H9 (cell line): ENCODE results near the gene MXRA7. TPM values are rescaled to one million over a fixed set of nuclear protein-coding genes. Genes with fewer than 3 reads are reported as not detected.

Source experiments
- DNase-seq: peaks from one replicate; pipeline ENCODE4 v3.0.0-alpha.2; 2017
- H2AFZ ChIP-seq: one replicate; pipeline ENCODE4 v1.6.1; 2013; ENCODE audit warnings: mild to moderate bottlenecking, low read length, control low read depth, moderate library complexity
- H2AK5ac ChIP-seq: 2 replicates; pipeline ENCODE4 v1.6.1; 2013; ENCODE audit warnings: low read length, control low read depth, mixed read lengths; ENCODE audit not compliant: insufficient read length
- H2BK120ac ChIP-seq: one replicate; pipeline ENCODE4 v1.6.1; 2013; ENCODE audit warnings: low read depth, mild to moderate bottlenecking, low read length, control low read depth, inconsistent platforms; ENCODE audit not compliant: poor library complexity, severe bottlenecking
- H2BK12ac ChIP-seq: 2 replicates; pipeline ENCODE4 v1.6.1; 2013; ENCODE audit warnings: low read length, control low read depth, mixed read lengths, low read depth; ENCODE audit not compliant: insufficient read length
- H2BK15ac ChIP-seq: 2 replicates; pipeline ENCODE4 v1.6.1; 2013; ENCODE audit warnings: low read depth, low read length, control low read depth
- H2BK20ac ChIP-seq: one replicate; pipeline ENCODE4 v1.6.1; 2013; ENCODE audit warnings: low read depth, mild to moderate bottlenecking, low read length, control low read depth, inconsistent platforms; ENCODE audit not compliant: poor library complexity, severe bottlenecking
- H2BK5ac ChIP-seq: 2 replicates; pipeline ENCODE4 v1.6.1; 2013; ENCODE audit warnings: low read length, control low read depth, mixed read lengths; ENCODE audit not compliant: insufficient read length
- H3K14ac ChIP-seq: 2 replicates; pipeline ENCODE4 v1.6.1; 2013; ENCODE audit warnings: low read length, control low read depth; ENCODE audit not compliant: insufficient read depth
- H3K18ac ChIP-seq: 2 replicates; pipeline ENCODE4 v1.6.1; 2013; ENCODE audit warnings: low read depth, mild to moderate bottlenecking, mixed read lengths, low read length, control low read depth; ENCODE audit not compliant: insufficient read length
- H3K23ac ChIP-seq: 2 replicates; pipeline ENCODE4 v1.6.1; 2013; ENCODE audit warnings: low read length, control low read depth, mixed read lengths, low read depth; ENCODE audit not compliant: insufficient read length
- H3K23me2 ChIP-seq: 2 replicates; pipeline ENCODE4 v1.6.1; 2013; ENCODE audit warnings: low read depth, mild to moderate bottlenecking, mixed read lengths, low read length, control low read depth; ENCODE audit not compliant: insufficient read length, poor library complexity, severe bottlenecking
- H3K27ac ChIP-seq: 2 replicates; pipeline ENCODE4 v1.5.1; 2013; ENCODE audit warnings: low read length, control low read depth, mixed read lengths, low read depth; ENCODE audit not compliant: insufficient read length
- H3K27me3 ChIP-seq: 2 replicates; pipeline ENCODE4 v1.6.1; 2013; ENCODE audit warnings: low read length, control low read depth, inconsistent platforms; ENCODE audit not compliant: insufficient read depth
- H3K4ac ChIP-seq: 2 replicates; pipeline ENCODE4 v1.6.1; 2013; ENCODE audit warnings: low read depth, mild to moderate bottlenecking, control low read depth, inconsistent platforms, low read length, moderate library complexity
- H3K4me1 ChIP-seq: 2 replicates; pipeline ENCODE4 v1.6.1; 2013; ENCODE audit warnings: low read length, control low read depth, inconsistent platforms; ENCODE audit not compliant: insufficient read depth
- H3K4me2 ChIP-seq: 2 replicates; pipeline ENCODE4 v1.6.1; 2013; ENCODE audit warnings: low read length, control low read depth, mixed read lengths; ENCODE audit not compliant: insufficient read length, insufficient read depth
- H3K56ac ChIP-seq: 2 replicates; pipeline ENCODE4 v1.6.1; 2013; ENCODE audit warnings: low read depth, mild to moderate bottlenecking, mixed read lengths, low read length, control low read depth; ENCODE audit not compliant: insufficient read length
- H3K79me1 ChIP-seq: 2 replicates; pipeline ENCODE4 v1.6.1; 2013; ENCODE audit warnings: low read depth, mild to moderate bottlenecking, moderate library complexity, low read length, control low read depth, inconsistent platforms; ENCODE audit not compliant: insufficient read depth, poor library complexity, severe bottlenecking
- H3K79me2 ChIP-seq: 2 replicates; pipeline ENCODE4 v1.6.1; 2013; ENCODE audit warnings: low read length, control low read depth, inconsistent platforms; ENCODE audit not compliant: insufficient read depth
- H3K9ac ChIP-seq: 2 replicates; pipeline ENCODE4 v1.6.1; 2013; ENCODE audit warnings: low read length, control low read depth, mixed read lengths; ENCODE audit not compliant: insufficient read length; ENCODE audit errors: extremely low read depth
- H3K9me3 ChIP-seq: one replicate; pipeline ENCODE4 v1.6.1; 2013; ENCODE audit warnings: low read depth, low read length, inconsistent platforms; ENCODE audit not compliant: control insufficient read depth
- H3T11ph ChIP-seq: one replicate; pipeline ENCODE4 v1.6.1; 2013; ENCODE audit warnings: mild to moderate bottlenecking, low read length, control low read depth, inconsistent platforms
- H4K20me1 ChIP-seq: one replicate; pipeline ENCODE4 v1.6.1; 2013; ENCODE audit not compliant: control insufficient read depth, insufficient read length, insufficient read depth
- H4K5ac ChIP-seq: 2 replicates; pipeline ENCODE4 v1.6.1; 2013; ENCODE audit warnings: low read depth, mild to moderate bottlenecking, mixed read lengths, low read length, control low read depth; ENCODE audit not compliant: insufficient read length
- H4K8ac ChIP-seq: replicated peaks from 2 replicates; pipeline ENCODE4 v1.6.1; 2013; ENCODE audit warnings: low read length, control low read depth, mixed read lengths, low read depth; ENCODE audit not compliant: insufficient read length
- H4K91ac ChIP-seq: 2 replicates; pipeline ENCODE4 v1.6.1; 2013; ENCODE audit warnings: low read depth, mild to moderate bottlenecking, moderate library complexity, mixed read lengths, low read length, control low read depth; ENCODE audit not compliant: insufficient read length
- H3K27ac Mint-ChIP-seq, 3 experiments: 2 replicates in 2 of 3; 3 replicates in 1 of 3; pipeline ENCODE4 v1.8.0; 2020 to 2021; ENCODE audit warnings: mixed read lengths in 3 of 3, mild to moderate bottlenecking in 1 of 3, moderate library complexity in 1 of 3
- H3K27me3 Mint-ChIP-seq: 2 replicates; pipeline ENCODE4 v1.8.0; 2021; ENCODE audit warnings: low read depth, mild to moderate bottlenecking, moderate library complexity, mixed read lengths
- H3K36me3 Mint-ChIP-seq, 3 experiments: 2 replicates in 2 of 3; 3 replicates in 1 of 3; pipeline ENCODE4 v1.8.0; 2020 to 2021; ENCODE audit warnings: low read depth in 3 of 3, mixed read lengths in 3 of 3; ENCODE audit not compliant: insufficient read depth in 1 of 3
- H3K4me1 Mint-ChIP-seq, 2 experiments: 2 replicates each; pipeline ENCODE4 v1.8.0; 2020; ENCODE audit warnings: mixed read lengths in 2 of 2
- H3K4me3 Mint-ChIP-seq, 2 experiments: 2 replicates in 1 of 2; 3 replicates in 1 of 2; pipeline ENCODE4 v1.8.0; 2020 to 2021; ENCODE audit warnings: mild to moderate bottlenecking in 2 of 2, mixed read lengths in 2 of 2, moderate library complexity in 1 of 2
- H3K9me3 Mint-ChIP-seq, 2 experiments: 2 replicates in 1 of 2; 3 replicates in 1 of 2; pipeline ENCODE4 v1.8.0; 2020; ENCODE audit warnings: mild to moderate bottlenecking in 2 of 2, mixed read lengths in 2 of 2, moderate library complexity in 1 of 2
- WGBS: extraction: QIAGEN DNeasy Blood & Tissue Kit; methylation state at CpG from one replicate; pipeline ENCODE4 v1.1.7; 2013; ENCODE audit warnings: missing lambda C conversion rate, low lambda C conversion rate, mixed read lengths; ENCODE audit not compliant: insufficient read length; ENCODE audit errors: extremely low coverage; 5-methylcytosine and 5-hydroxymethylcytosine counted together
- total RNA-seq: library from RNA; stranded (reverse); gene quantifications from 2 replicates; pipeline ENCODE4 v1.2.1, GENCODE V29; 2021
- TF ChIP-seq, protein P1 (sequence below): fragments of 200-600 bp; sonication (generic); conservative IDR thresholded peaks from 3 replicates; pipeline ENCODE4 v1.8.0; 2021; ENCODE audit warnings: antibody characterized with exemption, mild to moderate bottlenecking

The MXRA7 gene
- total RNA-seq, 1 experiment from 2014 or later, result 28.2 TPM

DNA sequence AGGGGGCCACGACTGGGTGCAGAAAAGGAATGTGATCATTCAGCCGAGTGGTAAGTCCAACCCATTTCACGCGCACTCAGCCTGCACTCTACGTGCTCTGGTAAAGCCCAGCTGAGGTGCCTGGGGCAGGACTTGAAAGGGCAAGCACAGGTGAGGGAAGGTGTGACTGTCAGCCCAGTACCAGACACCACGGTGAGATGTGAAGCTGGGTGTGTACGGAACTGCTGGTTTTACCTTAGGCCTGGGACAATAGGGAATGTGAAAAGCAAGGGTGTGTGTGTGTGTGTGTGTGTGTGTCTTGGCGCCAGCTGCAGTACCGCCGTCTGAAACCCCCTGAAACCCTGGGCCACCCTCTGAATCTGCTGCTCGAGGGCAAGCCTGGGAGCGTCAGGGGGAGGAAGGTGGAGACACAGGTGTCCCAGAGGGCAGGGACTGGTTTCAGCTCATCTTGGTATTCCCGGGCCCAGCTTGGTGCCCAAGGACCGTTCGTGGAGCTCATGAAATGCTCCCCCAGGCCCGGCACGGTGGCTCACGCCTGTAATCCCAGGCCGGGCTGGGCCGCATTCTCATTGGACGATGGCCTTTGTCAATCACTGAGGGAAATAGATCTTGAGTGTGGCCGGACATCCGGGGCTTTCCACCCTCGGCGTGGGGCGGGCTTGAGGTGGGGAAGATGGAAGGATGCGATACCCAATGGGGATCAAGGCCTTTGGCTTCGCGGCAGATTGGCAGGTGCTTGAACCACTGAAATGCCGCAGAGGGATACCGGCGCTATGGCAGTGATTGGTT, 39.4 kb downstream of the MXRA7 start:
- Histone ChIP-seq H2AK5ac (no peak overlapping the region), H4K91ac (no peak overlapping the region), H3K4me1 (peaks cover 5% of the 10 kb centered on the region), H3K9me3 (no peaks in the 10 kb centered on the region), H3K56ac (no peak overlapping the region), H3K27me3 (no peaks in the 10 kb centered on the region), H3K14ac (peak overlapping the region; percentile 79), H2AFZ (no peak overlapping the region), H3K27ac (no peak overlapping the region), H3K4ac (no peak overlapping the region), H3K18ac (peak overlapping the region; percentile 78), H2BK120ac (no peak overlapping the region), H3K9ac (peak overlapping the region; percentile 41), H3K79me2 (no peaks in the 10 kb centered on the region), H2BK20ac (no peak overlapping the region), H3T11ph (no peak overlapping the region), H3K23ac (no peak overlapping the region), H4K8ac (no peak overlapping the region), H3K4me2 (peak overlapping the region; percentile 96), H2BK12ac (no peak overlapping the region), H4K20me1 (peaks cover 2% of the 10 kb centered on the region), H2BK5ac (no peak overlapping the region), H2BK15ac (no peak overlapping the region), H3K79me1 (no peaks in the 10 kb centered on the region), H3K23me2 (peaks cover 4% of the 10 kb centered on the region), H4K5ac (peak overlapping the region; percentile 8)
- Mint-ChIP-seq H3K9me3 (no peaks in the 10 kb centered on the region), H3K27ac (peak overlapping the region; percentile 79 to 98 (median 93)), H3K36me3 (no peaks in the 10 kb centered on the region), H3K4me1 (peaks cover 18 to 26% of the 10 kb centered on the region in 2 experiments), H3K4me3 (peak overlapping the region; percentile 87 to 92), H3K27me3 (no peaks in the 10 kb centered on the region; the same call in 1 of the 2 replicates)
- peak; percentile 100 for DNase-seq
- WGBS, result no CpG with 5 or more reads among the region's 32 CpGs
- TF ChIP-seq, protein P1, sequence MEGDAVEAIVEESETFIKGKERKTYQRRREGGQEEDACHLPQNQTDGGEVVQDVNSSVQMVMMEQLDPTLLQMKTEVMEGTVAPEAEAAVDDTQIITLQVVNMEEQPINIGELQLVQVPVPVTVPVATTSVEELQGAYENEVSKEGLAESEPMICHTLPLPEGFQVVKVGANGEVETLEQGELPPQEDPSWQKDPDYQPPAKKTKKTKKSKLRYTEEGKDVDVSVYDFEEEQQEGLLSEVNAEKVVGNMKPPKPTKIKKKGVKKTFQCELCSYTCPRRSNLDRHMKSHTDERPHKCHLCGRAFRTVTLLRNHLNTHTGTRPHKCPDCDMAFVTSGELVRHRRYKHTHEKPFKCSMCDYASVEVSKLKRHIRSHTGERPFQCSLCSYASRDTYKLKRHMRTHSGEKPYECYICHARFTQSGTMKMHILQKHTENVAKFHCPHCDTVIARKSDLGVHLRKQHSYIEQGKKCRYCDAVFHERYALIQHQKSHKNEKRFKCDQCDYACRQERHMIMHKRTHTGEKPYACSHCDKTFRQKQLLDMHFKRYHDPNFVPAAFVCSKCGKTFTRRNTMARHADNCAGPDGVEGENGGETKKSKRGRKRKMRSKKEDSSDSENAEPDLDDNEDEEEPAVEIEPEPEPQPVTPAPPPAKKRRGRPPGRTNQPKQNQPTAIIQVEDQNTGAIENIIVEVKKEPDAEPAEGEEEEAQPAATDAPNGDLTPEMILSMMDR, result no peak
